Pancreas (tissue), 10 donors: ENCODE results near the gene LRRC43. TPM values are rescaled to one million over a fixed set of nuclear protein-coding genes. Genes with fewer than 3 reads are reported as not detected.
"Not testable (repeated sequence)": the region's sequence is repeated elsewhere in the genome, so short reads cannot be mapped to it uniquely, and the experiment has no call there.

Experiments
- ATAC-seq, 4 donors: fragments of 200-7000 bp; cut with Tn5 transposase; one replicate each; pipeline versions ENCODE4 v1.8.0 to v1.9.1; 2020; ENCODE audit warnings: mild to moderate bottlenecking in 4 of 4, moderate library complexity in 4 of 4
- DNase-seq, 6 donors: peaks; one replicate each; pipeline ENCODE4 v3.0.0-alpha.2; 2020
- FAIRE-seq: peaks from 2 replicates; lab custom pipeline; 2012; peaks lifted over from hg19 to GRCh38; lab: Jason Lieb, UNC
- H3K27ac ChIP-seq, 4 donors: fragments of 200-600 bp; sonication (generic); 1 replicate in 3 of 4; 2 replicates in 1 of 4; pipeline versions ENCODE4 v1.5.0 to v1.8.0; 2020
- H3K27me3 ChIP-seq, 4 donors: fragments of 200-600 bp; one replicate each; pipeline ENCODE4 v1.8.0; 2021
- H3K36me3 ChIP-seq, 3 donors: fragments of 200-600 bp; sonication (generic) in 1 of 3; one replicate each; pipeline versions ENCODE4 v1.5.0 to v1.8.0; 2020 to 2021
- H3K4me1 ChIP-seq, 3 donors: fragments of 200-600 bp; one replicate each; pipeline ENCODE4 v1.8.0; 2021
- H3K4me3 ChIP-seq, 4 donors: fragments of 200-600 bp; sonication (generic) in 2 of 4; one replicate each; pipeline versions ENCODE4 v1.5.0 to v1.8.0; 2020 to 2021
- H3K9me3 ChIP-seq, 4 donors: fragments of 200-600 bp; one replicate each; pipeline ENCODE4 v1.8.0; 2021
- WGBS, 2 donors: extraction: QIAGEN DNeasy Blood & Tissue Kit; methylation state at CpG; one replicate each; pipeline ENCODE4 v1.1.7; 2013; 5-methylcytosine and 5-hydroxymethylcytosine counted together
- intact Hi-C, 3 donors: fragments of 100-400 bp; cut with DNase I; formaldehyde crosslinking; loops; one replicate each; pipeline versions ENCODE4 v1.11.1 to v1.14.2; 2022
- polyA plus RNA-seq, 2 donors: library from polyadenylated mRNA; stranded (reverse); fragments of 200-250 nt; gene quantifications; one replicate each; pipeline ENCODE4 v1.2.3, GENCODE V29; 2013
- total RNA-seq, 6 donors: library from RNA; stranded (reverse); fragmentation: NEBNext Ultra II Directional in 4 of 6; extraction: Animal tissue kit (Norgen Biotek cat#: 25700) in 4 of 6; gene quantifications; one replicate each; pipeline versions ENCODE4 v1.2.1 to v1.2.4, GENCODE V29; 2021 to 2023
- TF ChIP-seq, protein P1 (sequence below), 4 donors: fragments of 200-600 bp; sonication (generic) in 3 of 4; IDR thresholded peaks; one replicate each; pipeline versions ENCODE4 v1.5.0 to v1.8.0; 2021; ENCODE audit warnings: antibody characterized with exemption in 4 of 4
- donor health status: healthy with polysubstance abuse.
- donor health status: DM: no; HTN: no; CAD: no; lungs with moderate emphysema.
- donor health status: DM: no; HTN: no; CAD: no.
- donor health status: control.
- donor health status: control.
- donor health status: Bipolar disorder and iron deficiency.
- donor health status: DM: yes; HTN: yes; CAD: no.
- donor health status: DM: no; HTN: no; CAD: no.
- donor health status: DM: no; HTN: no; CAD: no.
- donor health status: DM: yes; HTN: yes; CAD: no.

The LRRC43 gene
- total and polyA plus RNA-seq, 8 donors: 0.12 to 1.6 (median 0.52) TPM

DNA sequence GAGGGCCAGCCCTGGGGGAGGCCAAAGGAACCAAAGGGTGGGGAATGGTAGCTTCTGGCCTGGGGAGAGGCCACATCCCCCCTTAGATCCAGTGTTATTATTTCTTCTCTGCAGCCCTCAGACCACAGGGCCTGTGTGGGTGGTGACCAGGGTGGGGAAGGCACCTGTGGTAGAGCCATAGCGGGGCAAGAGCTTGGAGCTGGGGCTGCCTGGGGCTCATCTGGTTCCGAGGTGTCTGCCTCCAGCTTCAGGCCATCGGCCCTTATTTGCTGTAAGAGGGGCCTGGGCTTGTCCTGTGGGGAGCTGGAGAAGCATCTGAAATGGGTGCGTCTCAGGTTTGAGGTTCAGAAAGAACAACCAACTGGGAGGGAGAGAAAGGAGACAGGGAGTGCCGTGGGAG is 18.5 kb downstream of the LRRC43 start:
- Histone ChIP-seq H3K4me3 (no peak overlapping the region), H3K9me3 (no peaks in the 10 kb centered on the region), H3K27ac (no peak overlapping the region), H3K27me3 (no peaks in the 10 kb centered on the region), H3K36me3 (no peaks in the 10 kb centered on the region), H3K4me1 (peaks cover 0 to 7% (median 5%) of the 10 kb centered on the region in 3 donors)
- intact Hi-C loops: loop anchor here in 1 of 3 donors (5.0 kb wide), 1 partner anchor 144 kb away; no protein-coding TSS in a partner anchor
- DNase-seq (peak in 1 of 6 donors; percentile 46), ATAC-seq (no peak), FAIRE-seq (no peak)
- WGBS, 2 donors: 86 to 89% methylated on average over 5 of the region's 5 CpGs
- TF ChIP-seq, protein P1, sequence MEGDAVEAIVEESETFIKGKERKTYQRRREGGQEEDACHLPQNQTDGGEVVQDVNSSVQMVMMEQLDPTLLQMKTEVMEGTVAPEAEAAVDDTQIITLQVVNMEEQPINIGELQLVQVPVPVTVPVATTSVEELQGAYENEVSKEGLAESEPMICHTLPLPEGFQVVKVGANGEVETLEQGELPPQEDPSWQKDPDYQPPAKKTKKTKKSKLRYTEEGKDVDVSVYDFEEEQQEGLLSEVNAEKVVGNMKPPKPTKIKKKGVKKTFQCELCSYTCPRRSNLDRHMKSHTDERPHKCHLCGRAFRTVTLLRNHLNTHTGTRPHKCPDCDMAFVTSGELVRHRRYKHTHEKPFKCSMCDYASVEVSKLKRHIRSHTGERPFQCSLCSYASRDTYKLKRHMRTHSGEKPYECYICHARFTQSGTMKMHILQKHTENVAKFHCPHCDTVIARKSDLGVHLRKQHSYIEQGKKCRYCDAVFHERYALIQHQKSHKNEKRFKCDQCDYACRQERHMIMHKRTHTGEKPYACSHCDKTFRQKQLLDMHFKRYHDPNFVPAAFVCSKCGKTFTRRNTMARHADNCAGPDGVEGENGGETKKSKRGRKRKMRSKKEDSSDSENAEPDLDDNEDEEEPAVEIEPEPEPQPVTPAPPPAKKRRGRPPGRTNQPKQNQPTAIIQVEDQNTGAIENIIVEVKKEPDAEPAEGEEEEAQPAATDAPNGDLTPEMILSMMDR (IDR thresholded peaks at IDR 0.05): no peak

DNA sequence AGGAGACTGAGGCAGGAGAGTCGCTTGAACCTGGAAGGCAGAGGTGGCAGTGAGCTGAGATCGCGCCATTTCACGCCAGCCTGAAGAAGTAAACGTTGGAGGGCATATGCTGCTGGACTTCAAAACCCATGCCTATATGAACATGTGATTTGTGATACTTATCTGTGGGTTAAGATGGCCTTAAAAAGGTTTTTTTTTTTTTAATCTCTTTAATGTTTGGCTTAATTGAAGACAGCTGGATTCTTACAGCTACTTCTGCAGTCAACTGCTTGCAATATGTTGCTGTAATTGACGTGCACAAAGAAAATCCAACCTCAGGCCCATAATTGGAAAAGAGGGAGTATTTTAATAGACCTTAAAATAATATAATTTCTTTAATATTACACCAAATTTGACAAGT is 19.1 kb downstream of the LRRC43 start:
- Histone ChIP-seq H3K4me1 (peaks cover 0 to 7% (median 5%) of the 10 kb centered on the region in 3 donors), H3K9me3 (no peaks in the 10 kb centered on the region), H3K27ac (no peak overlapping the region), H3K4me3 (no peak overlapping the region), H3K27me3 (no peaks in the 10 kb centered on the region), H3K36me3 (peaks cover 0 to 1% (median 1%) of the 10 kb centered on the region in 3 donors)
- ATAC-seq: no peak
- TF ChIP-seq, protein P1 (IDR thresholded peaks at IDR 0.05): no peak
- FAIRE-seq: no peak
- DNase-seq: no peak
- intact Hi-C loops: loop anchor here in 1 of 3 donors (5.0 kb wide), 1 partner anchor 145 kb away; no protein-coding TSS in a partner anchor
- 93 to 95% methylated on average over 6 of the region's 6 CpGs for WGBS, 2 donors

- not testable (repeated sequence) for H3K27me3 ChIP-seq, H3K4me1 ChIP-seq, H3K36me3 ChIP-seq, DNase-seq, H3K27ac ChIP-seq, ATAC-seq, FAIRE-seq, H3K9me3 ChIP-seq
- 53 to 54% methylated on average over 19 of the region's 19 CpGs for WGBS, 2 donors
- H3K4me3 ChIP-seq: peak overlapping the region; percentile 28 to 70 (median 44)
- intact Hi-C loops: loop anchor here in 1 of 3 donors (5.0 kb wide), 1 partner anchor 146 kb away; no protein-coding TSS in a partner anchor
Measured at GRCh38 chr12:122202811-122203210, 19.9 kb downstream of the LRRC43 start.

DNA sequence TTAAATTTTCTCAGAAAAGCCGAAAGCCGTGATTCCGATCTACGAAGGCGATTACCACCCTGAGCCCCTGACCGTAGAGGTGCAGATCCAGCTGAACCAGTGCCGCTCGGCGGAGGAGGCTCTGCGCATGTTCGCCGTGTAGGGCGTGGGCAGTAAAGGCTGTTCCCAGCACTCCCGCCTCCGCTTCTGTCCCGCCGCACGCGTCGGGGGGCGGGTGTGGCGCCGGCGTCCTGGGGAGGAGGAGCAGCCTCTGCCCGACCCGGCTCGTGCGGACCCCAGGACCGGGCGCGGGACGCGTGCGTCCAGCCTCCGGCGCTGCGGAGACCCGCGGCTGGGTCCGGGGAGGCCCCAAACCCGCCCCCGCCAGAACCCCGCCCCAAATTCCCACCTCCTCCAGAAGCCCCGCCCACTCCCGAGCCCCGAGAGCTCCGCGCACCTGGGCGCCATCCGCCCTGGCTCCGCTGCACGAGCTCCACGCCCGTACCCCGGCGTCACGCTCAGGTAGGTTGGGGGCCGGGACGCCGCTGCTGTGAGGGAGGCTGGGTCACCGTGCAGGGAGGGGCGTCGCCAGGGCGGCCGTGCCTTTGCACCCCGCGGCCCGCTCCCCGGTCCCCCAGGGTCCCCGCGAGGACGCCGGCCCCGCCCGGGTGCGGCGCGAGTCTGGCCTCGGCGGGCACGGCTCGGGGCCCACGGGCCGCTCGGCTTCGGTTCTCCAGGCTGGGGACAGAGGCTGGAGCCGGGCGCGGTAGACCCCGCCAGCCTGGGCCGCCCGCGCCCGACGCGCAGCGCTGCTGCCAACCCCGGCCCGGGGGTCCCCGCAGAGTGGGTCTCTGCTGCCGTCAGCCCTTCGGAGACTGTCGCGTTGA is 20.6 kb downstream of the LRRC43 start, which contains the start of gene B3GNT4:
B3GNT4 (plus strand) TSS at position 409 of the 866 bp plus-strand sequence. CDS start 910 bp downstream, outside the sequence.
- FAIRE-seq: no peak
- DNase-seq: peak; percentile 61 to 88 (median 71)
- Histone ChIP-seq H3K27ac (no peak within 1 kb of the TSS), H3K27me3 (no peaks in the 10 kb centered on the region), H3K4me1 (peaks cover 0 to 7% (median 5%) of the 10 kb centered on the region in 3 donors), H3K9me3 (no peaks in the 10 kb centered on the region), H3K4me3 (peak within 1 kb of the TSS; percentile 28 to 70 (median 44)), H3K36me3 (peaks cover 0 to 16% (median 11%) of the 10 kb centered on the region in 3 donors)
- intact Hi-C loops: loop anchor here in 1 of 3 donors (5.0 kb wide), 1 partner anchor 146 kb away; no protein-coding TSS in a partner anchor
- peak; percentile 79 to 90 (median 86) for ATAC-seq
- 0 to 1% methylated on average over 60 to 104 of the region's 104 CpGs for WGBS, 2 donors
- TF ChIP-seq, protein P1 (IDR thresholded peaks at IDR 0.05): no peak
